ENCODE measurements around the gene AARS2. TPM values are rescaled to one million over a fixed set of nuclear protein-coding genes. Genes with fewer than 3 reads are reported as not detected.

AARS2 gene
- total RNA-seq, 4 donors from 2014 or later, result 6.6 to 10.2 (median 7.8) TPM

DNA sequence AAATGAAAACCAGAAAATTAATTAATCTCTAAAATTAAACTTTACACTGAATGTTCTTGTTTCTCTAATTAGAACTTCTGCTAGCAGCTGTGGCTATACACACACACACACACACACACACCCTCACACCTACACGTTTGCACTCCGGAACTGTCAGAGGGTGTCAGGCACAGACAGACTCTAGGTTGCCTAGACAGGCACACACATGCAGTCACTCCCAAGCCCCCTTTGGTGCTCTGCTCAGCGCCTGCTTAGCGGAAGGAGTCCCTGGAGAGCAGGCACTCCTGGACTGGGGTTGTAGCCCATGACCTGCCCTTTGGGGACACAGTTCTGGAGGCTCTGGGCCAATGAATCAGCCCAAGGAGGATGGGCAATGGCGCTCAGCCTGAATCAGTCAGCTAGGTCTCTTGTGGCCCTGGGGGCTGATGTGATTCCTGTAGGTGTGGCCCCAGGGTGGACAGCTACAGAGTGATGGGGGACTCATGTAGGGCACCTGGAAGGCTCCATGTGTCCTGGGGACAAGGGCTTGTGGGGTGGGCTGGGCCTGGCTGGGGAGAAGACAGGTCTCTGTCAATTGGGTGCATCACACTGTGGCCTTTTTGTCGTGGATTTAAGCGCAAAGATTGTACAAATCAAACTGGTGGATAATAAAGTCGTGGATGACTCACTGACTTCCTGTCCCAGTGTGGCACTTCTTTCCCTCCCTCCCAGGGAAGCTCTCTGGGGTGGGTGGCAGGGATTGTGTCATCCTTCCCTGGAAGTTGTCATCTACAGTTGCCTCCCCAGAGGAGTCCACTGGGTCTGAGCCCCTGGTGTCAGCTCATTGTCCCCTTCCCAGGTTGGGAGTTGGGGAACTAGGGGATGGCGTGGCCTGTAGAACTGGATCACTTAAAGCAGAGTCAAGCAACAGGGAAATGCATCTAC, 34.1 kb downstream of the AARS2 start:
- H3K4me1 ChIP-seq, result peaks cover 4 to 16% (median 13%) of the 10 kb centered on the region in 4 donors
- 74% methylated on average over 9 of the region's 9 CpGs for WGBS
- intact Hi-C loops (cut with DNase I), result no loop called here
- TF ChIP-seq, protein P1, sequence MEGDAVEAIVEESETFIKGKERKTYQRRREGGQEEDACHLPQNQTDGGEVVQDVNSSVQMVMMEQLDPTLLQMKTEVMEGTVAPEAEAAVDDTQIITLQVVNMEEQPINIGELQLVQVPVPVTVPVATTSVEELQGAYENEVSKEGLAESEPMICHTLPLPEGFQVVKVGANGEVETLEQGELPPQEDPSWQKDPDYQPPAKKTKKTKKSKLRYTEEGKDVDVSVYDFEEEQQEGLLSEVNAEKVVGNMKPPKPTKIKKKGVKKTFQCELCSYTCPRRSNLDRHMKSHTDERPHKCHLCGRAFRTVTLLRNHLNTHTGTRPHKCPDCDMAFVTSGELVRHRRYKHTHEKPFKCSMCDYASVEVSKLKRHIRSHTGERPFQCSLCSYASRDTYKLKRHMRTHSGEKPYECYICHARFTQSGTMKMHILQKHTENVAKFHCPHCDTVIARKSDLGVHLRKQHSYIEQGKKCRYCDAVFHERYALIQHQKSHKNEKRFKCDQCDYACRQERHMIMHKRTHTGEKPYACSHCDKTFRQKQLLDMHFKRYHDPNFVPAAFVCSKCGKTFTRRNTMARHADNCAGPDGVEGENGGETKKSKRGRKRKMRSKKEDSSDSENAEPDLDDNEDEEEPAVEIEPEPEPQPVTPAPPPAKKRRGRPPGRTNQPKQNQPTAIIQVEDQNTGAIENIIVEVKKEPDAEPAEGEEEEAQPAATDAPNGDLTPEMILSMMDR (IDR thresholded peaks at IDR 0.05), result no peak
- TF ChIP-seq POLR2AphosphoS5 (IDR thresholded peaks at IDR 0.05) (no peak), POLR2A (IDR thresholded peaks at IDR 0.05; ENCODE audit: low read depth) (no peak), EP300 (IDR thresholded peaks at IDR 0.05) (no peak)
- H3K9me3 ChIP-seq, result no peaks in the 10 kb centered on the region
- no peaks in the 10 kb centered on the region for H3K36me3 ChIP-seq
- H3K4me3 ChIP-seq, result no peak overlapping the region
- H3K27ac ChIP-seq (replicated peaks in 1 of 4), result no peak overlapping the region
- DNase-seq (ENCODE audit: extremely low spot score), result no peak
- peaks cover 0 to 73% (median 12%) of the 10 kb centered on the region in 4 donors for H3K27me3 ChIP-seq

DNA sequence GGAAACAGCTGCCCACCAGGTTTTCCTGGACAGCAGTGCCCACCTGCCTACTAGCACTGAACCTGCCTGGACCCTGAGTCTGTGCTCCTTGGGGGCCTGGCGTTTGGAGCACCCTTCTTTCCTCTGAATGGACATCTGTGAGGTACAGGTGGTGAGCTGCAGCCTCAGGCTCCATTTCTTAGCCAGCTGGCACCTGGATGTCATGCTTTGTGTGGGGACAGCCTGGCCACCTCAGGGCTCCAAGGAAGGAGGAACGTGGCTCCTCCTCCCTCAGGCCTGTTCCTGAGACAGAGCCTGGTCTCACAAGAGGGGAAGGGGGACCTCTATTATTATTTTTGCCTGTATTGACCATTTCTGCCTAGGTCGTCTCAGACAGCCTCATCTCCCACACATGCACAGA, 34.8 kb downstream of the AARS2 start:
- 68% methylated on average over 3 of the region's 3 CpGs for WGBS
- Histone ChIP-seq H3K4me3 (no peak overlapping the region), H3K4me1 (peaks cover 4 to 16% (median 13%) of the 10 kb centered on the region in 4 donors), H3K27ac (replicated peaks in 1 of 4) (no peak overlapping the region), H3K9me3 (no peaks in the 10 kb centered on the region), H3K27me3 (peaks cover 0 to 77% (median 13%) of the 10 kb centered on the region in 4 donors), H3K36me3 (no peaks in the 10 kb centered on the region)
- DNase-seq (ENCODE audit: extremely low spot score), result no peak
- intact Hi-C loops (cut with DNase I), result no loop called here
- TF ChIP-seq POLR2A (IDR thresholded peaks at IDR 0.05; ENCODE audit: low read depth) (no peak), POLR2AphosphoS5 (IDR thresholded peaks at IDR 0.05) (no peak), EP300 (IDR thresholded peaks at IDR 0.05) (no peak)
- TF ChIP-seq, protein P1 (IDR thresholded peaks at IDR 0.05), result no peak

DNA sequence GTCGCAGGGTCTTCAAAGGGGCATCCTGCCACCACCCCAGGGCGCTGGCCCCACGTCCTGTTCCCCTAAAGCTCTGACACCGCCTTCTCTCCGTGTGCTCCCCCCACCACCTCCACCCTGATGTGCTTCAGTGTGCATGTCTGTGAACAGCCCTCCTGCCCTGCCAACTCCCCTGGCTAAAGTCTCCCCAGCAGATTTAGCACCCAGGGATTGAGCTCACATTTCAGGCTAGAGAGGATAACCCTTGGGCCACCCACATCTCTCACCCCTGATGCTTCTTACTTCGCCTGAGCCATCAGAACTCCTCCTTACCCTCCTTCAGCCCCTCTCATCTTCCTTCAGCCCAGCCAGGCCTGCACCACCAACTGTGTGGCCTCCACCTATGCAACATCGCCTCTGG, 35.4 kb downstream of the AARS2 start:
- intact Hi-C loops (cut with DNase I), result no loop called here
- peaks cover 0 to 78% (median 16%) of the 10 kb centered on the region in 4 donors for H3K27me3 ChIP-seq
- no peak overlapping the region for H3K4me3 ChIP-seq
- no peak overlapping the region for H3K27ac ChIP-seq (replicated peaks in 1 of 4)
- no peaks in the 10 kb centered on the region for H3K36me3 ChIP-seq
- no peak for TF ChIP-seq POLR2A (IDR thresholded peaks at IDR 0.05; ENCODE audit: low read depth)
- TF ChIP-seq POLR2AphosphoS5 (IDR thresholded peaks at IDR 0.05), result no peak
- TF ChIP-seq, protein P1 (IDR thresholded peaks at IDR 0.05), result no peak
- no peak for TF ChIP-seq EP300 (IDR thresholded peaks at IDR 0.05)
- peaks cover 4 to 16% (median 13%) of the 10 kb centered on the region in 4 donors for H3K4me1 ChIP-seq
- WGBS, result 85% methylated on average over 7 of the region's 7 CpGs
- no peaks in the 10 kb centered on the region for H3K9me3 ChIP-seq
- DNase-seq (ENCODE audit: extremely low spot score), result no peak

DNA sequence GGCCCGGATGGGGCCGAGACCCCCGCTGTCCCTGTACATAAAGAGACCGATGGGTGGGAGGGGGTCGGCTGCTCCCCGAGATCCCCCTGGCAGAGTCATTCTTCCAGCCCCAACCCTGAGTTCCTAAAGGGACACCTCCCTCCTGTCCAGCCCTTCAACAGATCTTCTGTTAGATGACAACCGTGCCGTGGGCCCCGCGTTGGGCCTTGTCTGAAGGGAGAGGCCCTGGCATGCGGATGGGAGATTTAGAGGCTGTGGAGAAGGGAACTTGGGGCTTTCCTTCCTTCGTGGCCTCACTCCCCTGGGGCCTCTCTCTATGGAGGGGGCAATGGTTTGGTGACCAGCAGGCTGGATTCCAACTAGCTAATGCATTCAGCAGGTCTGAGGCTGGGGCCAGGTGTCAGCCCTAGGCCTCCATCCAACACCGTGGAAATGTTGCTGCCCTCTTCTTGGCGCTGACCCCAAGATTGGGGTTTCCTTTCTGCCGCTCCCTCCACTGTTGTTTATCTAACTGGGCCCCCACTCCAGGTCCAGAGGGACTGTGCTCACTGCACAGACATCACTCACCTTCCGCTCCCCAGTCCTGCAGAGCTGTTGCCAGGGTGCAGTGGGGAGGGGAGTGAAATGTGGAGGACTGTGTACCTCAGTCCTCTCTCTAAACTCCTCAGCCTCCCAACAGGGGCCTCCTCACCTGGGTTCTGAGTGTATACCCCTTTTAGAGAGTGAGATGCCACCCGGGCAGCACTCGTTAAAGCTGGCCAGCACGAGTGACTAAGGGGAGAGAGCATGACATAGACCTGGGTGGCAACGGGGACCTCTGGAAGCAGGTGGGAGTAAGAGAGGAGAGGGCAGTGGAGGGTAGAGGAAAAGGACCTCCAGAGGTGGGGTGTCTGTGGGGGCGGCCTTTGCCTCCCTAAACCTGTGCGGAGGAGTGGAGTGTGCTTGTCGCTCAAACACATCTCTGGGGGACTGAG, 36.2 kb downstream of the AARS2 start:
- Histone ChIP-seq H3K27ac (replicated peaks in 1 of 4) (no peak overlapping the region), H3K9me3 (no peaks in the 10 kb centered on the region), H3K27me3 (peaks cover 0 to 79% (median 22%) of the 10 kb centered on the region in 4 donors), H3K36me3 (no peaks in the 10 kb centered on the region), H3K4me3 (peak overlapping the region in 1 of 4 donors; percentile 48), H3K4me1 (peaks cover 4 to 16% (median 13%) of the 10 kb centered on the region in 4 donors)
- WGBS, result 82% methylated on average over 13 of the region's 23 CpGs
- TF ChIP-seq POLR2AphosphoS5 (IDR thresholded peaks at IDR 0.05), result no peak
- no peak for TF ChIP-seq POLR2A (IDR thresholded peaks at IDR 0.05; ENCODE audit: low read depth)
- TF ChIP-seq, protein P1 (IDR thresholded peaks at IDR 0.05), result no peak
- TF ChIP-seq EP300 (IDR thresholded peaks at IDR 0.05), result no peak
- no peak for DNase-seq (ENCODE audit: extremely low spot score)
- intact Hi-C loops (cut with DNase I), result no loop called here
